ENCODE results near the gene MEIS1. TPM values are rescaled to one million over a fixed set of nuclear protein-coding genes. Genes with fewer than 3 reads are reported as not detected.

MEIS1 gene
- total and polyA plus RNA-seq, 2 of the 8 experiments (the other 6 are each of a cell fraction or from before 2014, with no cell fraction given): 0.17 to 1.2 TPM

DNA sequence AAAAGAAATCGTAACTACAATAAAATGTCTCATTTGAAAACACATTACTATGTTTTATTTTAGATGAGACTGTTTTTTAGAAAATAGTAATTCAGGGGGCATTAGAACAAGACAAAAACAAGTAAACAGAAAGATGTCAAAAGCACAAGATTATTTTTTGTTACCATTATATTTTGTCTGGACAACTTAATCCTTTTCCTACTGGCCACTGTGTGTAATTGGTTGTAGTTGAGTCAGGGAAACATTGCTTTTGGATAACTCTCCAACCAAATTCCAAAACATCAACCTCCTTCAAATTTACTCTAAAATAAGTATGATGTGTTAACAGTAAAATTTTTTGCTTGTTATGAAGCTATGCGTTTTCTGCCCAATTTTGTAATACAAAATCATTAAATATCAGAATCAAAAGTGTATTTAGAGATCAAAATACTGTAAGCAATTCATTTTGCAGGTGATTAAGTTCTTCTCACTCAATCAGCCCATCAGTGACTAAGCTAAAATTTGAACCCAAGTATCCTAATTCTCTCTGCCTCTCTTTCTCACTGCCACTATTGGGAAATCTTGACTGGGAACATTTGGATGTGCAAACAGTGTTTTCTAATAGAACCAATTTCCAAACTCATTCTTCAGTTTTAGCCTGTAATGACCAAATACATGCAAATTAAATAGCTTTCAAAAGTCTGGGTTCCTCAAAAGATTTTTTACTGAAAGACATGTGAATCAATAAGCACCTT lies 11.4 kb upstream of the MEIS1 start:
- H2AK5ac ChIP-seq (ENCODE audit: low read depth, low read length): no peak overlapping the region
- no peak overlapping the region for H2BK12ac ChIP-seq (ENCODE audit: low read depth, low read length)
- POLR2A ChIA-PET (ENCODE audit: partially characterized antibody): no interaction called here
- H3K4ac ChIP-seq (replicated peaks; ENCODE audit: insufficient read length, low read depth, low read length): no peak overlapping the region
- H3K14ac ChIP-seq (ENCODE audit: insufficient read length): no peak overlapping the region
- H3K27me3 ChIP-seq (replicated peaks in 1 of 4; ENCODE audit: control insufficient read depth in 3 of 4, extremely low read depth in 1 of 4, insufficient read depth in 3 of 4, low read length in 3 of 4): peaks cover 21 to 45% (median 36%) of the 10 kb centered on the region in 4 experiments
- no peak overlapping the region for H4K91ac ChIP-seq (replicated peaks; ENCODE audit: insufficient read length, low read length)
- H3K36me3 ChIP-seq (ENCODE audit: control insufficient read depth in 2 of 4, insufficient read depth in 4 of 4, low read length in 3 of 4): no peaks in the 10 kb centered on the region
- H2BK20ac ChIP-seq (ENCODE audit: low read length): no peak overlapping the region
- no peak overlapping the region for H3K56ac ChIP-seq (replicated peaks; ENCODE audit: insufficient read length, low read depth, low read length)
- DNase-seq (ENCODE audit: low read depth in 1 of 2, low spot score in 2 of 2) (no peak), FAIRE-seq (no peak)
- H2BK5ac ChIP-seq (ENCODE audit: low read depth, low read length): no peak overlapping the region
- H3K79me2 ChIP-seq (ENCODE audit: control insufficient read depth in 1 of 2, insufficient read depth in 2 of 2, low read length in 2 of 2): no peaks in the 10 kb centered on the region
- H4K20me1 ChIP-seq (replicated peaks in 1 of 2; ENCODE audit: control insufficient read depth in 1 of 2, insufficient read depth in 2 of 2, low read length in 2 of 2): no peaks in the 10 kb centered on the region
- H3K4me3 ChIP-seq (ENCODE audit: extremely low read depth in 1 of 4, insufficient read depth in 2 of 4, low read depth in 3 of 4, low read length in 4 of 4): no peak overlapping the region
- H3K23me2 ChIP-seq (ENCODE audit: low read depth, low read length): peaks cover 19% of the 10 kb centered on the region
- no peak overlapping the region for H4K5ac ChIP-seq (ENCODE audit: insufficient read length, low read depth, low read length)
- no peak overlapping the region for H3K18ac ChIP-seq (ENCODE audit: extremely low read depth, low read length)
- no peak overlapping the region for H2BK15ac ChIP-seq (ENCODE audit: low read length)
- no peaks in the 10 kb centered on the region for H3K79me1 ChIP-seq (ENCODE audit: low read depth, low read length)
- no peak overlapping the region for H2BK120ac ChIP-seq (replicated peaks; ENCODE audit: low read depth, low read length)
- no peak overlapping the region for H3K27ac ChIP-seq (ENCODE audit: low read depth, low read length)
- H3K9me3 ChIP-seq (ENCODE audit: insufficient read depth in 2 of 2, low read depth in 1 of 2, low read length in 1 of 2): no peaks in the 10 kb centered on the region
- WGBS, 2 experiments (ENCODE audit: extremely low coverage in 1 of 2, insufficient coverage in 1 of 2, insufficient read length in 1 of 2, insufficient replicate concordance in 2 of 2, low coverage in 1 of 2, low lambda C conversion rate in 2 of 2, missing lambda C conversion rate in 1 of 2): 95% methylated on average over 2 of the region's 2 CpGs; no CpG with 5 or more reads in 1 of the 2 experiments
- no peak overlapping the region for H3K9ac ChIP-seq (replicated peaks in 1 of 4; ENCODE audit: extremely low read depth in 1 of 4, low read depth in 3 of 4, low read length in 3 of 4)
- H4K8ac ChIP-seq (ENCODE audit: extremely low read depth, insufficient read depth, low read length): no peak overlapping the region
- no peak overlapping the region for H3K4me2 ChIP-seq (ENCODE audit: insufficient read depth in 1 of 2, low read depth in 2 of 2, low read length in 2 of 2)
- H3K4me1 ChIP-seq (replicated peaks in 1 of 4; ENCODE audit: control insufficient read depth in 3 of 4, insufficient read depth in 4 of 4, low read length in 3 of 4): peaks cover 7 to 14% (median 8%) of the 10 kb centered on the region in 4 experiments
- CTCF ChIA-PET (ENCODE audit: partially characterized antibody): interaction anchor here (1.0 to 8.2 kb wide), 4 partner anchors 98 to 702 kb away, joined by 3 to 78 read pairs (median 4); no protein-coding TSS in a partner anchor
- H2AFZ ChIP-seq (ENCODE audit: low read length): no peak overlapping the region
- no peak overlapping the region for H3K23ac ChIP-seq (ENCODE audit: insufficient read length)
- TF ChIP-seq SUZ12 (IDR thresholded peaks at IDR 0.05; ENCODE audit: low read length) (no peak), CBX8 (IDR thresholded peaks at IDR 0.05; ENCODE audit: borderline replicate concordance, low read depth, low read length) (no peak), CREB1 (IDR thresholded peaks at IDR 0.05) (no peak), CTBP2 (IDR thresholded peaks at IDR 0.05; ENCODE audit: borderline replicate concordance, insufficient read depth, insufficient read length, low read length) (no peak), HDAC6 (IDR thresholded peaks at IDR 0.05; ENCODE audit: low read depth, low read length) (no peak), POLR2A (IDR thresholded peaks at IDR 0.05; ENCODE audit: control extremely low read depth in 1 of 2, low read depth in 2 of 2, low read length in 2 of 2) (no peak), ZNF274 (IDR thresholded peaks at IDR 0.05; ENCODE audit: borderline replicate concordance, extremely low read depth, low read length) (no peak), TCF12 (IDR thresholded peaks at IDR 0.05; ENCODE audit: low read depth, low read length) (no peak)
- TF ChIP-seq, protein P1, sequence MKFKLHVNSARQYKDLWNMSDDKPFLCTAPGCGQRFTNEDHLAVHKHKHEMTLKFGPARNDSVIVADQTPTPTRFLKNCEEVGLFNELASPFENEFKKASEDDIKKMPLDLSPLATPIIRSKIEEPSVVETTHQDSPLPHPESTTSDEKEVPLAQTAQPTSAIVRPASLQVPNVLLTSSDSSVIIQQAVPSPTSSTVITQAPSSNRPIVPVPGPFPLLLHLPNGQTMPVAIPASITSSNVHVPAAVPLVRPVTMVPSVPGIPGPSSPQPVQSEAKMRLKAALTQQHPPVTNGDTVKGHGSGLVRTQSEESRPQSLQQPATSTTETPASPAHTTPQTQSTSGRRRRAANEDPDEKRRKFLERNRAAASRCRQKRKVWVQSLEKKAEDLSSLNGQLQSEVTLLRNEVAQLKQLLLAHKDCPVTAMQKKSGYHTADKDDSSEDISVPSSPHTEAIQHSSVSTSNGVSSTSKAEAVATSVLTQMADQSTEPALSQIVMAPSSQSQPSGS (IDR thresholded peaks at IDR 0.05; ENCODE audit: low read length): no peak
- TF ChIP-seq, protein P2, sequence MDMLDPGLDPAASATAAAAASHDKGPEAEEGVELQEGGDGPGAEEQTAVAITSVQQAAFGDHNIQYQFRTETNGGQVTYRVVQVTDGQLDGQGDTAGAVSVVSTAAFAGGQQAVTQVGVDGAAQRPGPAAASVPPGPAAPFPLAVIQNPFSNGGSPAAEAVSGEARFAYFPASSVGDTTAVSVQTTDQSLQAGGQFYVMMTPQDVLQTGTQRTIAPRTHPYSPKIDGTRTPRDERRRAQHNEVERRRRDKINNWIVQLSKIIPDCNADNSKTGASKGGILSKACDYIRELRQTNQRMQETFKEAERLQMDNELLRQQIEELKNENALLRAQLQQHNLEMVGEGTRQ (IDR thresholded peaks at IDR 0.05; ENCODE audit: low read length): no peak

All from H1 (cell line).